ENCODE results near the gene ATP8A2. TPM values are rescaled to one million over a fixed set of nuclear protein-coding genes. Genes with fewer than 3 reads are reported as not detected.

Gene ATP8A2
- total RNA-seq, 1 donor from 2014 or later: 2.1 TPM

DNA sequence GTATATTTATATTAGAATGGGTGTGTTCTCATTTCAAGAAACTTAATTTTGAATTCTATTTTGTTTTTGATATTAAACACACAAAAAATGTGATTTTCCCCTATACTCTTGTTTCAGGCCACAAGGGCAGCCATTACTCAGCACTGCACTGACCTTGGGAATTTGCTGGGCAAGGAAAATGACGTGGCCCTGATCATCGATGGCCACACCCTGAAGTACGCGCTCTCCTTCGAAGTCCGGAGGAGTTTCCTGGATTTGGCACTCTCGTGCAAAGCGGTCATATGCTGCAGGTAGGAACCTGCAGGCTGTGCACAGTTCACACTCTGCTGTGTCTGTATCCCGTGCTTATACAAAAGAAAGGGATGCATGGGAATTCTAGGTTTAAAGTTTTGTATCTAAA, 327.3 kb downstream of the ATP8A2 start:
- no peaks in the 10 kb centered on the region for H3K9me3 ChIP-seq (ENCODE audit: control insufficient read depth in 3 of 3, low read length in 3 of 3)
- no peak overlapping the region for H3K9ac ChIP-seq (ENCODE audit: low read depth in 1 of 3, low read length in 3 of 3)
- no peak overlapping the region for H3K4me3 ChIP-seq (ENCODE audit: low read length in 3 of 3)
- H3K27ac ChIP-seq (ENCODE audit: low read depth, low read length): no peak overlapping the region
- no peaks in the 10 kb centered on the region for H3K36me3 ChIP-seq (ENCODE audit: control insufficient read depth in 3 of 3, insufficient read depth in 3 of 3, low read length in 3 of 3)
- no peaks in the 10 kb centered on the region for H3K27me3 ChIP-seq (ENCODE audit: control insufficient read depth in 3 of 3, insufficient read depth in 3 of 3, low read length in 3 of 3)
- no peaks in the 10 kb centered on the region for H3K4me1 ChIP-seq (ENCODE audit: control insufficient read depth in 3 of 3, insufficient read depth in 3 of 3, low read length in 3 of 3)

DNA sequence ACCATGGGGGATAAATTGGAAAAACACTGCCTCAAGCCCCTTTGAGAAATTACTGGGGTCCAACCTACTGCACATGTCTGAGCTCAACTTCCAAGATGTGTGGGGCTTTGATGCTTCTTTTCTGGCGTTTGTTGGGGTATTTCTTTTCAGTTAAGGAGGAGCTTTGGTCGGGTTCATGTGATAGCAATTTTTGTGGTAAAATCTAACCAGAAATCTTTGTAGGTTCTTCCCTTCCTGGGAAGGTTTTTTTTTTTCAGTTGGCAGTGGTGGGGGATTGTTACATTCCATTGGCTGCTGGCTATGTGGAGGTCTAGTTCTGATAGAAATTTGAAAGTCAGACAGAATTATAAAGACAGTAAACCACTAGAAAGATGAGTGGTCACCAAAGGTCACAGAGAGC, 327.8 kb downstream of the ATP8A2 start:
- H3K36me3 ChIP-seq (ENCODE audit: control insufficient read depth in 3 of 3, insufficient read depth in 3 of 3, low read length in 3 of 3): no peaks in the 10 kb centered on the region
- no peaks in the 10 kb centered on the region for H3K9me3 ChIP-seq (ENCODE audit: control insufficient read depth in 3 of 3, low read length in 3 of 3)
- H3K27ac ChIP-seq (ENCODE audit: low read depth, low read length): no peak overlapping the region
- H3K27me3 ChIP-seq (ENCODE audit: control insufficient read depth in 3 of 3, insufficient read depth in 3 of 3, low read length in 3 of 3): no peaks in the 10 kb centered on the region
- no peak overlapping the region for H3K9ac ChIP-seq (ENCODE audit: low read depth in 1 of 3, low read length in 3 of 3)
- H3K4me1 ChIP-seq (ENCODE audit: control insufficient read depth in 3 of 3, insufficient read depth in 3 of 3, low read length in 3 of 3): no peaks in the 10 kb centered on the region
- H3K4me3 ChIP-seq (ENCODE audit: low read length in 3 of 3): no peak overlapping the region

- no peak overlapping the region for H3K27ac ChIP-seq (ENCODE audit: low read depth, low read length)
These were observed 329.5 kb downstream of the ATP8A2 start for GRCh38 chr13:25701304-25701703.

DNA sequence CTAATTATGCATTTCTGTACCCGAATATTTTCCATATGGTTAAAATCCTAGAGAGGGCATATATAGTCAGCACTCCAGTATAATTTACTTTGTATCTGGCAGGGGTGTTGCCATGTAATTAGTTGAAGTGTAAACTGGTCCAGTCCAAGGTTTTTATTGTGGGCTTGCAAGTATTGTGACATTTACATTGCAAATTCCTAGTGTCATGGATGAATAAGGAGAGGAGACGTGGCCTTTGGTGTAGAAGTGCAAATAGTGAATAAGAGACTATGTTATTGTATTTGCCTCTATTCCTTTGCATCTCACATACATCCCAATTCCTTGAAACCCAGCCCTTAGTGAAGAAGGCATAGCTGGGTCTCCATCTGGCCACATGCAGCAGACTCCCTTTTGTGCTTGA, 330.6 kb downstream of the ATP8A2 start:
- no peak overlapping the region for H3K27ac ChIP-seq (ENCODE audit: low read depth, low read length)
- H3K36me3 ChIP-seq (ENCODE audit: control insufficient read depth in 3 of 3, insufficient read depth in 3 of 3, low read length in 3 of 3): no peaks in the 10 kb centered on the region
- no peak overlapping the region for H3K4me3 ChIP-seq (ENCODE audit: low read length in 3 of 3)
- no peaks in the 10 kb centered on the region for H3K4me1 ChIP-seq (ENCODE audit: control insufficient read depth in 3 of 3, insufficient read depth in 3 of 3, low read length in 3 of 3)
- H3K9ac ChIP-seq (ENCODE audit: low read depth in 1 of 3, low read length in 3 of 3): no peak overlapping the region
- no peaks in the 10 kb centered on the region for H3K27me3 ChIP-seq (ENCODE audit: control insufficient read depth in 3 of 3, insufficient read depth in 3 of 3, low read length in 3 of 3)
- H3K9me3 ChIP-seq (ENCODE audit: control insufficient read depth in 3 of 3, low read length in 3 of 3): no peaks in the 10 kb centered on the region

More at GRCh38 chr13:25701304-25701703, 329.5 kb downstream of the ATP8A2 start:
- Histone ChIP-seq H3K9ac (ENCODE audit: low read depth in 1 of 3, low read length in 3 of 3) (no peak overlapping the region), H3K4me3 (ENCODE audit: low read length in 3 of 3) (no peak overlapping the region), H3K27me3 (ENCODE audit: control insufficient read depth in 3 of 3, insufficient read depth in 3 of 3, low read length in 3 of 3) (no peaks in the 10 kb centered on the region), H3K4me1 (ENCODE audit: control insufficient read depth in 3 of 3, insufficient read depth in 3 of 3, low read length in 3 of 3) (no peaks in the 10 kb centered on the region), H3K36me3 (ENCODE audit: control insufficient read depth in 3 of 3, insufficient read depth in 3 of 3, low read length in 3 of 3) (no peaks in the 10 kb centered on the region), H3K9me3 (ENCODE audit: control insufficient read depth in 3 of 3, low read length in 3 of 3) (no peaks in the 10 kb centered on the region)

DNA sequence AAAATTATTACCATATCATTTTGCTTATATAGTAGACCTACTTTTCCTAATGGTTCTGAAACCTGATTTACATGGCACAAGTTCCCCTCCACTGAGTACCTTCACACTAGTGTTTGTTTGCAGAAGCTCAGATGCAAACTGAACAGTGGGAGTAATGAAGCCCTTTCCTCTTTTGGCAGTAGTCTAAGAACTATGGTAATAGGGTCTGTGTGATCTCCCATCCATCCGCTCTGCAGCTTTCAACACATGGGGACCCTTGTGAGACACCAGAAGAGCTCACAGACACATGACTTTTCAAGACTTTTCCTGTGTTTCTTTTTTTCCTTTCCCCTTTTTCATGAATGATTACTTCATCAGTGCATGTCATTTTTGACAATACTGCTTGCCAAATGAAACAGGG, 336.0 kb downstream of the ATP8A2 start:
- no peaks in the 10 kb centered on the region for H3K36me3 ChIP-seq (ENCODE audit: control insufficient read depth in 3 of 3, insufficient read depth in 3 of 3, low read length in 3 of 3)
- no peak overlapping the region for H3K9ac ChIP-seq (ENCODE audit: low read depth in 1 of 3, low read length in 3 of 3)
- no peaks in the 10 kb centered on the region for H3K27me3 ChIP-seq (ENCODE audit: control insufficient read depth in 3 of 3, insufficient read depth in 3 of 3, low read length in 3 of 3)

DNA sequence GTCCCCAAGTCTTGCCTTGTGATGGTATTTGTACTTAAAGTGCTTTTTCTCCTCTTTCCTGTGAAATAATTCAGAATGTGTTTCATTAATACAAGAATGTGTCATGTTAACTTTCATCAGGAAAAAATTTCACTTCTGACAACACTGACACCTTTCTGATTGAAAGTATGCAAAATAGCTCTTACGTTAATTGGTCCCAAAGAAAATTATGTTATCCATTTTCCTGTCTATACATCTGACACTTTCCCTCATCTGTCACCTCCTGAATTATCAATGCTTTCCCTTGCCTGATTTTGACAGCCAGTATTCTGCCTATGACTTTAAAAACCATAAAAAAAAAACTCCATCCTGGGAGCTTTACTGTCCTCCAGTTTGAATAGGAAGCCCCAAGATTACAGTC, 336.5 kb downstream of the ATP8A2 start:
- Histone ChIP-seq H3K36me3 (ENCODE audit: control insufficient read depth in 3 of 3, insufficient read depth in 3 of 3, low read length in 3 of 3) (no peaks in the 10 kb centered on the region), H3K27ac (ENCODE audit: low read depth, low read length) (no peak overlapping the region), H3K27me3 (ENCODE audit: control insufficient read depth in 3 of 3, insufficient read depth in 3 of 3, low read length in 3 of 3) (no peaks in the 10 kb centered on the region), H3K9me3 (ENCODE audit: control insufficient read depth in 3 of 3, low read length in 3 of 3) (no peaks in the 10 kb centered on the region), H3K4me1 (ENCODE audit: control insufficient read depth in 3 of 3, insufficient read depth in 3 of 3, low read length in 3 of 3) (no peaks in the 10 kb centered on the region), H3K9ac (ENCODE audit: low read depth in 1 of 3, low read length in 3 of 3) (no peak overlapping the region), H3K4me3 (ENCODE audit: low read length in 3 of 3) (no peak overlapping the region)

More for the DNA sequence above, 336.0 kb downstream of the ATP8A2 start:
- H3K4me1 ChIP-seq (ENCODE audit: control insufficient read depth in 3 of 3, insufficient read depth in 3 of 3, low read length in 3 of 3): no peaks in the 10 kb centered on the region
- H3K9me3 ChIP-seq (ENCODE audit: control insufficient read depth in 3 of 3, low read length in 3 of 3): no peaks in the 10 kb centered on the region
- no peak overlapping the region for H3K4me3 ChIP-seq (ENCODE audit: low read length in 3 of 3)
- no peak overlapping the region for H3K27ac ChIP-seq (ENCODE audit: low read depth, low read length)

GRCh38 chr13:25709088-25709487, 337.3 kb downstream of the ATP8A2 start:
- Histone ChIP-seq H3K4me1 (ENCODE audit: control insufficient read depth in 3 of 3, insufficient read depth in 3 of 3, low read length in 3 of 3) (no peaks in the 10 kb centered on the region), H3K27me3 (ENCODE audit: control insufficient read depth in 3 of 3, insufficient read depth in 3 of 3, low read length in 3 of 3) (no peaks in the 10 kb centered on the region), H3K36me3 (ENCODE audit: control insufficient read depth in 3 of 3, insufficient read depth in 3 of 3, low read length in 3 of 3) (no peaks in the 10 kb centered on the region), H3K9me3 (ENCODE audit: control insufficient read depth in 3 of 3, low read length in 3 of 3) (no peaks in the 10 kb centered on the region), H3K27ac (ENCODE audit: low read depth, low read length) (no peak overlapping the region), H3K9ac (ENCODE audit: low read depth in 1 of 3, low read length in 3 of 3) (no peak overlapping the region), H3K4me3 (ENCODE audit: low read length in 3 of 3) (no peak overlapping the region)

DNA sequence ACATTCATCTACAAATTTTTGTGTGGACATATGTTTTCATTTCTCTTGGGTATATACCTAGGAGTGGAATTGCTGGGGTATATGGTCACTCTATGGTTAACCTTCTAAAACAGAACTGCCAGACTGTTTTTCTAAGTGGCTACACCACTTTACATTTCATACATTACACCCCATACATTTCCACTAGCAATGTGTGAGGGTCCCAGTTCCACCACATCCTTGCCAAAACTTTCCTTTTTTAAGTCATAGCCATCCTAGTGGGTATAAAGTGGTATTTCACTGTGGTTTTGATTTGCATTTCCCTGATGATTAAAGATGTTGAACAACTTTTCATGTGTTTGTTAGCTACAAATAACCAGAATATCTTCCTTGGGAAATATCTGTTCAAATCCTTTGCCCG, 344.0 kb downstream of the ATP8A2 start:
- Histone ChIP-seq H3K4me3 (ENCODE audit: low read length in 3 of 3) (no peak overlapping the region), H3K9me3 (ENCODE audit: control insufficient read depth in 3 of 3, low read length in 3 of 3) (no peaks in the 10 kb centered on the region), H3K36me3 (ENCODE audit: control insufficient read depth in 3 of 3, insufficient read depth in 3 of 3, low read length in 3 of 3) (no peaks in the 10 kb centered on the region), H3K27ac (ENCODE audit: low read depth, low read length) (no peak overlapping the region), H3K9ac (ENCODE audit: low read depth in 1 of 3, low read length in 3 of 3) (no peak overlapping the region), H3K4me1 (ENCODE audit: control insufficient read depth in 3 of 3, insufficient read depth in 3 of 3, low read length in 3 of 3) (no peaks in the 10 kb centered on the region), H3K27me3 (ENCODE audit: control insufficient read depth in 3 of 3, insufficient read depth in 3 of 3, low read length in 3 of 3) (no peaks in the 10 kb centered on the region)

GRCh38 chr13:25717666-25718197, 346.0 kb downstream of the ATP8A2 start:
- Histone ChIP-seq H3K27me3 (ENCODE audit: control insufficient read depth in 3 of 3, insufficient read depth in 3 of 3, low read length in 3 of 3) (no peaks in the 10 kb centered on the region), H3K27ac (ENCODE audit: low read depth, low read length) (no peak overlapping the region), H3K4me3 (ENCODE audit: low read length in 3 of 3) (no peak overlapping the region), H3K36me3 (ENCODE audit: control insufficient read depth in 3 of 3, insufficient read depth in 3 of 3, low read length in 3 of 3) (no peaks in the 10 kb centered on the region), H3K9me3 (ENCODE audit: control insufficient read depth in 3 of 3, low read length in 3 of 3) (no peaks in the 10 kb centered on the region), H3K4me1 (ENCODE audit: control insufficient read depth in 3 of 3, insufficient read depth in 3 of 3, low read length in 3 of 3) (no peaks in the 10 kb centered on the region), H3K9ac (ENCODE audit: low read depth in 1 of 3, low read length in 3 of 3) (no peak overlapping the region)

DNA sequence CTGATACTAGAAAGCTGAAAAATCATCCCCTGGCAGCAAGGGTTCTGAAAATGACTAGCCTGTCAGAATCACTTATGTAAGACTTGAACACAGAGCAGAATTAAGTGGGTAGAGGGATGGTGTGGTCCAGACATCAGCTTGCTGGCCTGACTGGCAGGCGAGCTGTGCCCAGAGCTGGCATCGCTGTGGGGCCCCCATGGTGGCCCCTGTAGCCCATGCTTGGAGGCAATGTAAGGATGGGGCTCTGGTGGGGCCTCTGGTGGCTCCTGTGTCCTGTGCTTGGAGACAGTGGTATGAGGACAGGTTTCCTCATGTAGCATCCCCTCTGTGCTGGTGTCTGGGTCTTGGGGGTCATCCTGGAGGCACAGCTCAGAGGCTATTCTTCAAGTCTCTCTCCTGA, 347.9 kb downstream of the ATP8A2 start:
- H3K4me1 ChIP-seq (ENCODE audit: control insufficient read depth in 3 of 3, insufficient read depth in 3 of 3, low read length in 3 of 3): no peaks in the 10 kb centered on the region
- H3K4me3 ChIP-seq (ENCODE audit: low read length in 3 of 3): no peak overlapping the region
- no peak overlapping the region for H3K27ac ChIP-seq (ENCODE audit: low read depth, low read length)
- no peaks in the 10 kb centered on the region for H3K27me3 ChIP-seq (ENCODE audit: control insufficient read depth in 3 of 3, insufficient read depth in 3 of 3, low read length in 3 of 3)
- H3K9ac ChIP-seq (ENCODE audit: low read depth in 1 of 3, low read length in 3 of 3): no peak overlapping the region
- no peaks in the 10 kb centered on the region for H3K36me3 ChIP-seq (ENCODE audit: control insufficient read depth in 3 of 3, insufficient read depth in 3 of 3, low read length in 3 of 3)
- H3K9me3 ChIP-seq (ENCODE audit: control insufficient read depth in 3 of 3, low read length in 3 of 3): no peaks in the 10 kb centered on the region

DNA sequence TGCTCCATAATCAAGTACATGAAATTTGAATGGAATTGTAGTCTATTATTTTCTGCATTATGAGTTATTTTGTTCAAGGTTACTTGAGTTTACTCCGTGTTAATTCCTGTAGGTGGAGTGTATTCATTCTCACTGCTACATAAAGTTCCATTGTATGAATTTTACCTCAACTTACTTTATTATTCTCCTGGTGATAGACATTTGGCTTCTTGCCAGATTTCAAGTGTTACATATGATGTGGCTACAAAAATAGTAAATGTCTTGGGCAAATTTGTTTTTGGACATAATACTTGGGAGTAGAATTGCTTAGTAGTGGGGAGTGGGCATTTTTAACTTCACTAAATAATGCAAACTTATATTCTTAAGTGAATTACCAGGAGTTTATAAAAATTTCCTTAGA, 351.1 kb downstream of the ATP8A2 start:
- Histone ChIP-seq H3K27ac (ENCODE audit: low read depth, low read length) (no peak overlapping the region), H3K4me3 (ENCODE audit: low read length in 3 of 3) (no peak overlapping the region), H3K27me3 (ENCODE audit: control insufficient read depth in 3 of 3, insufficient read depth in 3 of 3, low read length in 3 of 3) (no peaks in the 10 kb centered on the region), H3K9ac (ENCODE audit: low read depth in 1 of 3, low read length in 3 of 3) (no peak overlapping the region), H3K36me3 (ENCODE audit: control insufficient read depth in 3 of 3, insufficient read depth in 3 of 3, low read length in 3 of 3) (no peaks in the 10 kb centered on the region), H3K4me1 (ENCODE audit: control insufficient read depth in 3 of 3, insufficient read depth in 3 of 3, low read length in 3 of 3) (no peaks in the 10 kb centered on the region), H3K9me3 (ENCODE audit: control insufficient read depth in 3 of 3, low read length in 3 of 3) (no peaks in the 10 kb centered on the region)
